Mesendoderm (in vitro differentiated cells): ENCODE measurements around the gene VASN.
"Not testable (repeated sequence)": the region's sequence is repeated elsewhere in the genome, so short reads cannot be mapped to it uniquely, and the experiment has no call there.

ENCODE experiments used
- DNase-seq: peaks from one replicate; pipeline ENCODE4 v3.0.0; 2013
- H2AK5ac ChIP-seq: 2 replicates; pipeline ENCODE4 v1.6.1; 2013; ENCODE audit warnings: low read length, inconsistent platforms
- H2BK120ac ChIP-seq: 2 replicates; pipeline ENCODE4 v1.6.1; 2013; ENCODE audit warnings: low read depth, mild to moderate bottlenecking, low read length, moderate library complexity, mixed read lengths
- H2BK15ac ChIP-seq: replicated peaks from 2 replicates; pipeline ENCODE4 v1.6.1; 2013; ENCODE audit warnings: low read depth, mild to moderate bottlenecking, moderate library complexity
- H2BK5ac ChIP-seq: 2 replicates; pipeline ENCODE4 v1.6.1; 2013; ENCODE audit warnings: low read length, inconsistent platforms
- H3K18ac ChIP-seq: 2 replicates; pipeline ENCODE4 v1.6.1; 2013; ENCODE audit warnings: mild to moderate bottlenecking, low read length, mixed read lengths
- H3K23ac ChIP-seq: one replicate; pipeline ENCODE4 v1.6.1; 2013; ENCODE audit warnings: low read length
- H3K27ac ChIP-seq: 2 replicates; pipeline ENCODE4 v1.5.1; 2013; ENCODE audit warnings: low read depth, mild to moderate bottlenecking, inconsistent platforms, low read length, moderate library complexity
- H3K27me3 ChIP-seq: 2 replicates; pipeline ENCODE4 v1.6.1; 2013; ENCODE audit warnings: low read length, control low read depth, mild to moderate bottlenecking, inconsistent platforms; ENCODE audit not compliant: insufficient read depth, poor library complexity
- H3K36me3 ChIP-seq: 2 replicates; pipeline ENCODE4 v1.6.1; 2013; ENCODE audit warnings: low read length, inconsistent platforms; ENCODE audit not compliant: control insufficient read depth, insufficient read depth
- H3K4ac ChIP-seq: one replicate; pipeline ENCODE4 v1.6.1; 2013; ENCODE audit warnings: low read depth, mild to moderate bottlenecking, low read length, moderate library complexity
- H3K4me1 ChIP-seq: 2 replicates; pipeline ENCODE4 v1.6.1; 2013; ENCODE audit warnings: low read depth, low read length, inconsistent platforms; ENCODE audit not compliant: control insufficient read depth
- H3K4me2 ChIP-seq: 2 replicates; pipeline ENCODE4 v1.6.1; 2013; ENCODE audit warnings: low read length
- H3K4me3 ChIP-seq: 2 replicates; pipeline ENCODE4 v1.5.1; 2013; ENCODE audit warnings: mild to moderate bottlenecking, low read length
- H3K56ac ChIP-seq: one replicate; pipeline ENCODE4 v1.6.1; 2013; ENCODE audit warnings: low read length
- H3K79me1 ChIP-seq: 2 replicates; pipeline ENCODE4 v1.6.1; 2013; ENCODE audit warnings: low read length, inconsistent platforms
- H3K79me2 ChIP-seq: 2 replicates; pipeline ENCODE4 v1.6.1; 2013; ENCODE audit warnings: mild to moderate bottlenecking, low read length; ENCODE audit not compliant: control insufficient read depth, insufficient read depth
- H3K9ac ChIP-seq: 2 replicates; pipeline ENCODE4 v1.6.1; 2013; ENCODE audit warnings: low read length, inconsistent platforms
- H4K5ac ChIP-seq: one replicate; pipeline ENCODE4 v1.6.1; 2013; ENCODE audit warnings: low read length
- H4K8ac ChIP-seq: one replicate; pipeline ENCODE4 v1.6.1; 2013; ENCODE audit warnings: low read depth, mild to moderate bottlenecking, control low read depth, low read length, moderate library complexity
- WGBS: extraction: QIAGEN DNeasy Blood & Tissue Kit; methylation state at CpG from one replicate; pipeline ENCODE4 v1.1.7; 2013; ENCODE audit warnings: low lambda C conversion rate, missing lambda C conversion rate; ENCODE audit not compliant: insufficient coverage; ENCODE audit errors: extremely low coverage; 5-methylcytosine and 5-hydroxymethylcytosine counted together

The VASN gene

DNA sequence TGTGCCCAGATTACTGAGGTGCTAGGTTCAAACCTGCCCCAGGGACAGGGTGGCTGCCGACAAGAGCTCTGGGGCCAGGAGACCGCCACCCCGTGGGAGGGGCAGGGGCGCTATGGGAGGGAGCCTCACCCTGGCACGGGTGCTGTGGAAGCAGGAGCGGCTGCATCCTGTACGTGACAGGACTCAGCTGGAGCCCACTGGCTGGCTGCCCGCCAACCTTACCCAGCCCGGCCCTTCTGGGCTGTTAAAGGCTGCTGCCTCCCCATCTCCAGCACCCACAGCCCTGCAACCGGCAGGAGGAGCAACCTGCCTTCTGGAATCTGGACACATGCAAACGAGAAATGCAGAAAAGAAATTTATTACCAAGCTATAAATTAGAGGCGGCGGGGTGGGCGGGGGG lies 31.7 kb upstream of the VASN start:
- Histone ChIP-seq H3K36me3 (no peaks in the 10 kb centered on the region), H3K18ac (no peak overlapping the region), H3K23ac (no peak overlapping the region), H3K56ac (no peak overlapping the region), H2BK5ac (no peak overlapping the region), H3K27me3 (no peaks in the 10 kb centered on the region), H3K4me2 (no peak overlapping the region), H2BK15ac (no peak overlapping the region), H3K9ac (no peak overlapping the region), H4K8ac (no peak overlapping the region), H3K4ac (no peak overlapping the region), H3K4me3 (no peak overlapping the region), H3K79me2 (peaks cover 10% of the 10 kb centered on the region), H4K5ac (no peak overlapping the region), H2AK5ac (no peak overlapping the region), H3K79me1 (peaks cover 9% of the 10 kb centered on the region), H2BK120ac (no peak overlapping the region), H3K4me1 (no peaks in the 10 kb centered on the region), H3K27ac (no peak overlapping the region)
- WGBS, result no CpG with 5 or more reads among the region's 14 CpGs
- no peak for DNase-seq

DNA sequence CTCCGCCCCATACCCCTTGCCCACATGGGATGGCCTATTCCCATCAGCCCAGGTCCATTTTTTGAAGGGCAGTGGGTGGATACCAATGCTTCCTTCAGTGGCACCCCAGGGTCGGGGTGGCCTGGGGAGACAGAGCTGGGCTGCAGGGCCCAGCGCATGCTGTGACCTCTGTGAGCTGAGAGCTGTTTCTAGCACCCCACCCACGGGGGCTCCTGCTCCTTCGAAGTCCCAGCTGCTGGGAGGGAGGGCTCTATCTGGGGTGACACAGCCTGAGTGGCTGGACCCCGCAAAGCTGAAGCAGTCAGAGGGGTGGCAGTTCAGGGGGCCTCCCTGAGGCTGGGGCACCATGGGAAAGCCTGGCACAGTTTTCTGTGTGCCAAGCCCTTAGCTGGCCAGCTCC lies 31.2 kb upstream of the VASN start:
- DNase-seq, result no peak
- Histone ChIP-seq H4K8ac (no peak overlapping the region), H3K27me3 (no peaks in the 10 kb centered on the region), H3K79me1 (peaks cover 9% of the 10 kb centered on the region), H2BK15ac (no peak overlapping the region), H3K23ac (no peak overlapping the region), H3K4me1 (no peaks in the 10 kb centered on the region), H3K79me2 (peaks cover 14% of the 10 kb centered on the region), H2AK5ac (no peak overlapping the region), H3K36me3 (no peaks in the 10 kb centered on the region), H3K4me3 (no peak overlapping the region), H3K56ac (no peak overlapping the region), H3K4ac (no peak overlapping the region), H3K18ac (no peak overlapping the region), H2BK5ac (no peak overlapping the region), H3K27ac (no peak overlapping the region), H2BK120ac (no peak overlapping the region), H3K4me2 (no peak overlapping the region), H3K9ac (no peak overlapping the region), H4K5ac (no peak overlapping the region)
- no CpG with 5 or more reads among the region's 6 CpGs for WGBS

DNA sequence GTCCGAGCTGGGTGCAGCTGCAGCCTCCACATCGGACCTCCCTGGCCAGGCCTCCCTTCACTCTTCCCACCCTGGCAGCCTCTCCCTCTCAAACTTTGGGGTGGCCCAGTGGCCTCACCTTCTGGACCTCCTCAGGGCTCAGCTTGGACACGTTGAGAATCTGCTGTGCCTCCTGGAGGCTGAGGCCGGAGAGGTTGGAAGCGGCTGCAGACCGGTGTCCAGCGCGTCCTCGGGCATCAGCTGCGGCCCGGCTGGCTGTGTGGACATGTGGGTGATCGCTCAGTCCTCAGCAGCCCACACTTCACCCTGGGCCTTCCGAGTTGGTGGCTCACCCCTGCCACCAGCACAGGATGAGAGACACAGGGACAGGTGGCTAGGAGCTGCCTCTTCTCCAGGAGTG lies 30.4 kb upstream of the VASN start:
- no peak overlapping the region for H3K23ac ChIP-seq
- no peak overlapping the region for H3K18ac ChIP-seq
- peaks cover 14% of the 10 kb centered on the region for H3K79me1 ChIP-seq
- no peak overlapping the region for H2BK120ac ChIP-seq
- H2BK15ac ChIP-seq, result no peak overlapping the region
- H2BK5ac ChIP-seq, result no peak overlapping the region
- no peak overlapping the region for H2AK5ac ChIP-seq
- H3K27ac ChIP-seq, result no peak overlapping the region
- H3K4me3 ChIP-seq, result no peak overlapping the region
- no peak overlapping the region for H3K4ac ChIP-seq
- WGBS, result no CpG with 5 or more reads among the region's 13 CpGs
- no peak overlapping the region for H4K8ac ChIP-seq
- H3K9ac ChIP-seq, result no peak overlapping the region
- H3K27me3 ChIP-seq, result no peaks in the 10 kb centered on the region
- H3K4me1 ChIP-seq, result no peaks in the 10 kb centered on the region
- no peak overlapping the region for H4K5ac ChIP-seq
- no peak overlapping the region for H3K56ac ChIP-seq
- H3K4me2 ChIP-seq, result no peak overlapping the region
- no peaks in the 10 kb centered on the region for H3K36me3 ChIP-seq
- peaks cover 18% of the 10 kb centered on the region for H3K79me2 ChIP-seq
- no peak for DNase-seq

DNA sequence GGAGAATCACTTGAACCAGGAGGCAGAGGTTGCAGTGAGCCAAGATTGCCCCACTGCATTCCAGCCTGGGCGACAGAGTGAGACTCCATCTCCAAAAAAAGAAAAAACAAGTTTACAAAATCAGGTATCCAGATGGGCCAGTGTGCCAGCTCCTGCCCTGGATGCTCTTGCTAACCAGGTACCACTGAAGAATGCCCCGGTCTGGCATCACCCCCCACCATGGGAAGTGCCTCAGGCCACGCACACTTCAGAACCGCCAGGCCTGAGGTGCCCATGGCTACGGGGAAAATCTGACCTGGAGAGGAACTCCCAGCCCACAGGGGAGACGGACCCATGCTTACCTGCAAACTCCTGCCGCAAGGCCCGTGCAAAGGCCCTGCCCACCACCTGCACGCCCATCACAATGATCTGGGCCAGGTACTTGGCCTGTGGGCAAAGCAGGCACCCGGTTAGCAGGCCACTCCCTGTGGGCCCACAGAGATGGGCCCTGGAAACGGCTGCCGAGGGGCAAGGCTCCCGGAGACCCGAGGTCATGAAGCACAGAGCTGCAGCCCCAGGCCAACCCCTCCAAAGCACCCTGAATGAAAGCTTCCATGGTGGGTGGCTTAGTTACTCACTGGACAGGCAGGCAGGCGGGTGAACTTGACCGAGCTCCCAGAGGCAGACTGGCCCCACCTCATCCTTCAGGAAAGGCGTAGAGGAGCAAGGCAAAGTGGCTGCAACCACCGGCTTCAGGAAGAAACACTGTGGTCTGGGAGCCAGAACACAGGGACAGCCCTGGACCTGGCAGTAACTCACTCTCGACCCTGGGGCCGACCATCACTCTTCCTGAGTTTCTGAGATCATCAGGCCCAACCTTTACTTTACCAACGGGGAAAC lies 28.5 kb upstream of the VASN start:
- Histone ChIP-seq H4K5ac (no peak overlapping the region), H3K23ac (no peak overlapping the region), H2AK5ac (no peak overlapping the region), H3K4me3 (no peak overlapping the region), H3K79me2 (peaks cover 34% of the 10 kb centered on the region), H3K36me3 (peaks cover 1% of the 10 kb centered on the region), H3K18ac (no peak overlapping the region), H3K4me2 (no peak overlapping the region), H3K4ac (no peak overlapping the region), H2BK5ac (no peak overlapping the region), H2BK120ac (no peak overlapping the region), H3K27ac (no peak overlapping the region), H3K4me1 (no peaks in the 10 kb centered on the region), H3K56ac (no peak overlapping the region), H2BK15ac (no peak overlapping the region), H3K27me3 (no peaks in the 10 kb centered on the region), H3K9ac (no peak overlapping the region), H4K8ac (no peak overlapping the region), H3K79me1 (peaks cover 20% of the 10 kb centered on the region)
- no CpG with 5 or more reads among the region's 21 CpGs for WGBS
- no peak for DNase-seq

DNA sequence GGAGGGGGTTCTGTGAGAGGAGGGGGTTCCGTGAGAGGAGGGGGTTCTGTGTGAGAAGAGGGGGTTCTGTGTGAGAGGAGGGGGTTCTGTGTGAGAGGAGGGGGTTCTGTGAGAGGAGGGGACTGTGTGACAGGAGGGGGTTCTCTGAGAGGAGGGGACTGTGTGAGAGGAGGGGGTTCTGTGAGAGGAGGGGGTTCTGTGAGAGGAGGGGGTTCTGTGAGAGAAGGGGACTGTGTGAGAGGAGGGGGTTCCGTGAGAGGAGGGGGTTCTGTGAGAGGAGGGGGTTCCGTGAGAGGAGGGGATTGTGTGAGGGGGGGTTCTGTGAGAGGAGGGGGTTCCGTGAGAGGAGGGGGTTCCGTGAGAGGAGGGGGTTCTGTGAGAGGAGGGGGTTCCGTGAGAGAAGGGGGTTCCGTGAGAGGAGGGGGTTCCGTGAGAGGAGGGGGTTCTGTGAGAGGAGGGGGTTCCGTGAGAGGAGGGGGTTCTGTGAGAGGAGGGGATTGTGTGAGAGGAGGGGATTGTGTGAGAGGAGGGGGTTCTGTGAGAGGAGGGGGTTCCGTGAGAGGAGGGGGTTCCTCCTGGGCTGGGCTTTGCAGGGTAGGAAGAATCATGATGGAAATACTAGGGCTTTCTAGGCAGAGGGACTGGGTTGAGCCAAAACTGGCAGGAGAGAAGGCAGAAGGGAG lies 27.2 kb upstream of the VASN start:
- 93% methylated on average over 1 of the region's 10 CpGs for WGBS
- H3K27ac ChIP-seq, result not testable (repeated sequence)

More for the DNA sequence above, 27.2 kb upstream of the VASN start:
- not testable (repeated sequence) for H2BK120ac ChIP-seq, H3K36me3 ChIP-seq, H4K5ac ChIP-seq, H3K9ac ChIP-seq, H2BK15ac ChIP-seq, H3K4ac ChIP-seq, H3K18ac ChIP-seq, H3K27me3 ChIP-seq, H4K8ac ChIP-seq, H2AK5ac ChIP-seq, H3K23ac ChIP-seq, DNase-seq, H3K4me3 ChIP-seq, H3K4me2 ChIP-seq, H3K4me1 ChIP-seq, H2BK5ac ChIP-seq, H3K56ac ChIP-seq
- H3K79me2 ChIP-seq, result peaks cover 42% of the 10 kb centered on the region
- peaks cover 26% of the 10 kb centered on the region for H3K79me1 ChIP-seq
